Chondrocyte (in vitro differentiated cells): ENCODE data around the gene REG1A. TPM values are rescaled to one million over a fixed set of nuclear protein-coding genes. Genes with fewer than 3 reads are reported as not detected.

Source experiments
- DNase-seq: peaks from one replicate; pipeline ENCODE4 v3.0.0; 2021; ENCODE audit warnings: mixed read lengths, low spot score
- H3K27ac Mint-ChIP-seq: one replicate; pipeline ENCODE4 v1.8.0; 2021; ENCODE audit warnings: mild to moderate bottlenecking, moderate library complexity, mixed read lengths; ENCODE audit not compliant: unreplicated experiment
- H3K27me3 Mint-ChIP-seq: 2 replicates; pipeline ENCODE4 v1.8.0; 2021; ENCODE audit warnings: low read depth, mixed read lengths
- H3K36me3 Mint-ChIP-seq: 2 replicates; pipeline ENCODE4 v1.8.0; 2021; ENCODE audit warnings: low read depth, mixed read lengths
- H3K4me1 Mint-ChIP-seq: 2 replicates; pipeline ENCODE4 v1.8.0; 2021; ENCODE audit warnings: low read depth, mild to moderate bottlenecking, mixed read lengths
- H3K4me3 Mint-ChIP-seq: one replicate; pipeline ENCODE4 v1.8.0; 2021; ENCODE audit warnings: mild to moderate bottlenecking, moderate library complexity, mixed read lengths; ENCODE audit not compliant: unreplicated experiment
- H3K9me3 Mint-ChIP-seq: 2 replicates; pipeline ENCODE4 v1.8.0; 2021; ENCODE audit warnings: low read depth, mixed read lengths
- total RNA-seq: library from RNA; stranded (reverse); gene quantifications from 3 replicates; pipeline ENCODE4 v1.2.1, GENCODE V29; 2021
- TF ChIP-seq, protein P1 (sequence below): fragments of 200-600 bp; sonication (generic); IDR thresholded peaks from 2 replicates; pipeline ENCODE4 v1.5.0; 2021; ENCODE audit warnings: antibody characterized with exemption, mild to moderate bottlenecking, moderate library complexity

The REG1A gene
- total RNA-seq, 1 donor from 2014 or later, result not detected

DNA sequence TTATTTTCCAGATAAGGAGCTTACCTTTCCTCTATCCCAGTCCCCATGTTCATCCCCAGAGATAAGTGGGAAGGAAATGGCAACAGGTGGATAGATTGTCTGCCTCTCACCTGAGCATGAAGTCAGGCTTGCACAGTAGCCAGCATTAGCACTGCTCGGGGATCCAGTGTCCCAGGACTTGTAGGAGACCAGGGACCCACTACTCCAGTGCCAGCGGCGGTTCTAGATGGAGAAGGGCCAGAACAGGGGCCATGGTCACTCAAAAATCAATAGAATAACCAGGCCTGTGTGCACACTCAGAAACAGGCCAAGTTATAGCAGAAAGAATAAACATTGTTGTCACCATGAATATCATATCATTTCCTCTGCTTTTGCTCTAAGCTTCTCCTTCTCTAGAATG lies 34.9 kb upstream of the REG1A start:
- TF ChIP-seq, protein P1, sequence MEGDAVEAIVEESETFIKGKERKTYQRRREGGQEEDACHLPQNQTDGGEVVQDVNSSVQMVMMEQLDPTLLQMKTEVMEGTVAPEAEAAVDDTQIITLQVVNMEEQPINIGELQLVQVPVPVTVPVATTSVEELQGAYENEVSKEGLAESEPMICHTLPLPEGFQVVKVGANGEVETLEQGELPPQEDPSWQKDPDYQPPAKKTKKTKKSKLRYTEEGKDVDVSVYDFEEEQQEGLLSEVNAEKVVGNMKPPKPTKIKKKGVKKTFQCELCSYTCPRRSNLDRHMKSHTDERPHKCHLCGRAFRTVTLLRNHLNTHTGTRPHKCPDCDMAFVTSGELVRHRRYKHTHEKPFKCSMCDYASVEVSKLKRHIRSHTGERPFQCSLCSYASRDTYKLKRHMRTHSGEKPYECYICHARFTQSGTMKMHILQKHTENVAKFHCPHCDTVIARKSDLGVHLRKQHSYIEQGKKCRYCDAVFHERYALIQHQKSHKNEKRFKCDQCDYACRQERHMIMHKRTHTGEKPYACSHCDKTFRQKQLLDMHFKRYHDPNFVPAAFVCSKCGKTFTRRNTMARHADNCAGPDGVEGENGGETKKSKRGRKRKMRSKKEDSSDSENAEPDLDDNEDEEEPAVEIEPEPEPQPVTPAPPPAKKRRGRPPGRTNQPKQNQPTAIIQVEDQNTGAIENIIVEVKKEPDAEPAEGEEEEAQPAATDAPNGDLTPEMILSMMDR, result no peak
- H3K36me3 Mint-ChIP-seq, result no peaks in the 10 kb centered on the region
- H3K4me1 Mint-ChIP-seq, result no peaks in the 10 kb centered on the region
- no peaks in the 10 kb centered on the region for H3K9me3 Mint-ChIP-seq
- peaks cover 2% of the 10 kb centered on the region for H3K27me3 Mint-ChIP-seq
- no peak overlapping the region for H3K27ac Mint-ChIP-seq
- no peak for DNase-seq
- no peak overlapping the region for H3K4me3 Mint-ChIP-seq

DNA sequence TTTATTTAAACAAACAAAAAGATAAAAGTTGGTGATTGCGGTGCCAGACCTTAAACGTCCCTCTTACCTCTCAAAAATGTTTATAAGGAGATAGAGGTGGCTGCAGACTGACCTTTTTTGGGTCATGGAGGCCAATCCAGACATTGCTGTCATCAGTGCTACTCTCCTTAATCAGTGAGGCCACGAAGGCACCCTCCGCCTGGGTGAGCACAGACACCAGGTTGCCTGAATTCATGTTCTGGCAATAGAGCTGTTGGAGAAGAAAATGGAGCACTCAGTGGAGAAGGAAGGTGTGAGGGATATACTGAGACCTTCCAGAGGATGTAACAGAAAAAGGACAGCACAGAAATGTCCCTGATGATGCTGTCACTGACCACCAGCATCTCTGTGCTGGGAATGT lies 34.0 kb upstream of the REG1A start:
- TF ChIP-seq, protein P1, result no peak
- no peak overlapping the region for H3K4me3 Mint-ChIP-seq
- DNase-seq, result no peak
- H3K27ac Mint-ChIP-seq, result no peak overlapping the region
- peaks cover 2% of the 10 kb centered on the region for H3K27me3 Mint-ChIP-seq
- no peaks in the 10 kb centered on the region for H3K4me1 Mint-ChIP-seq
- H3K9me3 Mint-ChIP-seq, result no peaks in the 10 kb centered on the region
- no peaks in the 10 kb centered on the region for H3K36me3 Mint-ChIP-seq

DNA sequence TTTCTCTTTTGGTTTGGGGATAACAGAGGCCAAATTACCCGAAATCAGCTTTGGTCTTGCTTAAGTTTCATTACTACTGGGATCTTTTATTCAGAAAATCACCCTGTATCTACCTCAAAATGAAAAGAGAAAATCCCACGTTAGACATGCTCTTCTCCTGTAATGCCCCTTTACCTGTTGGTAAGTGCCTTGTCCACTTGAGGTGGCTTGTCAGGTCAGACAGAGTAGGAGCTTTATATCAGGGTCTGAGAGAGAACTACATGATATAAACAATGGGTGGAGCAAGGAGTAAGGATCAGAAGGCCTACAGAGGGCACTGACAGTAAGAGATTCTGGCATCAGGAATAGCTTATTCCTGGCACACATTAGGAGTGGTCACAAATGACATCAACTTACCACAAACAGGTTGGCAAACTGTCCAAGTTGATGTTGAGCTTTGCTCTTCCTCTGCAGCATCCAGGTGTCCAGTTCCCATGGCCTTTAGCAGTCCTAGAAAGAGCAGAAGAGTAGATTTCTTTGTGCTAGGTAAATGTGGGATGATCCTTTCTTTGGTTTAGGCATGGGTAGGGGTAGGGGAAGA lies 32.4 kb upstream of the REG1A start, which contains the start of gene REG1B:
REG1B (minus strand) TSS at position 209 of the 580 bp plus-strand sequence. CDS start 381 bp downstream, outside the sequence.
- TF ChIP-seq, protein P1, result no peak
- no peak for DNase-seq
- Mint-ChIP-seq H3K27ac (no peak within 1 kb of the TSS), H3K36me3 (no peaks in the 10 kb centered on the region), H3K4me1 (no peaks in the 10 kb centered on the region), H3K4me3 (no peak within 1 kb of the TSS), H3K27me3 (peaks cover 2% of the 10 kb centered on the region), H3K9me3 (no peaks in the 10 kb centered on the region)

DNA sequence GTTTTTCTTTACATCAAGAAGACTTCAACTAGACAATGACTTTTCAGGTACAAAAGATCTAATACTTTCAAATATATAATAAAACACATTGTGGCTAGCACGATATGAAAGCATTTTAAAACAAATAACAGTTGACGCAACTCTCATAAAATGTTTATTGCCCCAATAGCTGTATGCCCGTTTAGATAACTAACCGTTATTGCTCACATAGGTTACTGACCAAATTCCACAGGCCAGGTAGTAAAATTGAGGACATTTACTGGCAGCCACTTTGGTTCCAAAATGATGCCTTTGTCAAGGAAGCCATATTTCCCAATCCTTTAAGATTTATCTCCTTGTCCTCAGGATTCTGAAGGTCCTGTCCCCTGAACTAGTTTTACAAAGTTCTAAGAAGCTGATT lies 29.6 kb upstream of the REG1A start:
- H3K4me3 Mint-ChIP-seq, result no peak overlapping the region
- TF ChIP-seq, protein P1, result no peak
- H3K36me3 Mint-ChIP-seq, result no peaks in the 10 kb centered on the region
- H3K27ac Mint-ChIP-seq, result no peak overlapping the region
- H3K9me3 Mint-ChIP-seq, result no peaks in the 10 kb centered on the region
- H3K4me1 Mint-ChIP-seq, result no peaks in the 10 kb centered on the region
- no peak for DNase-seq
- peaks cover 2% of the 10 kb centered on the region for H3K27me3 Mint-ChIP-seq

DNA sequence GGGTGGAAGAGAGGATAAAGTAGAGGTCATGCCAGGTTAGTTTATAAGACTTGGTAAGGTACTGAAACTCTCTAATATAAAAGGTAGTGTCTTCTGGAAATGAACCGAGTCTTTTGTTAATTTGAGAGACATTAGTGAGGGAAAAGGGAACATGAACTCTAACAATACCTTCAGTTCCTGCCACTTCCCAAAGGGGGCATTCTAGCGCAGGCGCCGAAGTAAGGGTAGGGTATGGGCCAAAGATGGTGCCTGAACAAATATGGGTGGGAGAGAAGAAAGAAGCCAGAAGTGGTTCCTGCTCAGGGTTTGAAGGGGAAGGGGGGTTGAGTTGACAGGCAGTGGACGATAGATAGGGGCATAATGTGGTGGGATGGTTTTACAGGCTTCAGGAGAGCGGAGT lies 22.4 kb upstream of the REG1A start:
- no peak overlapping the region for H3K4me3 Mint-ChIP-seq
- no peak for DNase-seq
- TF ChIP-seq, protein P1, result no peak
- H3K36me3 Mint-ChIP-seq, result no peaks in the 10 kb centered on the region
- H3K27ac Mint-ChIP-seq, result no peak overlapping the region
- peaks cover 20% of the 10 kb centered on the region for H3K9me3 Mint-ChIP-seq
- H3K27me3 Mint-ChIP-seq, result no peaks in the 10 kb centered on the region
- H3K4me1 Mint-ChIP-seq, result no peaks in the 10 kb centered on the region
